Thoracic aorta (tissue), 2 donors: ENCODE data around the gene ITGA2B. TPM values are rescaled to one million over a fixed set of nuclear protein-coding genes. Genes with fewer than 3 reads are reported as not detected.
"Not testable (repeated sequence)": the region's sequence is repeated elsewhere in the genome, so short reads cannot be mapped to it uniquely, and the experiment has no call there.

Source experiments
- ATAC-seq: fragments of 150-250 bp; one replicate; pipeline ENCODE4 v1.8.0; 2017; ENCODE audit warnings: low read depth; ENCODE audit not compliant: insufficient number of reproducible peaks, low FRiP score
- DNase-seq: peaks from one replicate; pipeline ENCODE4 v3.0.0-alpha.2; 2020; ENCODE audit warnings: low spot score
- H3K27ac ChIP-seq, 2 donors: fragments of 200-600 bp; sonication (generic); 1 replicate in 1 of 2; 2 replicates in 1 of 2; pipeline ENCODE4 v1.5.1; 2016; ENCODE audit warnings: mild to moderate bottlenecking in 2 of 2, moderate library complexity in 2 of 2
- H3K27me3 ChIP-seq: fragments of 200-600 bp; sonication (generic); replicated peaks from 2 replicates; pipeline ENCODE4 v1.6.0; 2016; ENCODE audit warnings: mild to moderate bottlenecking; ENCODE audit not compliant: insufficient read depth
- H3K36me3 ChIP-seq: fragments of 200-600 bp; sonication (generic); one replicate; pipeline ENCODE4 v1.5.1; 2016
- H3K4me1 ChIP-seq, 2 donors: fragments of 200-600 bp; sonication (generic); 1 replicate in 1 of 2; 2 replicates in 1 of 2; pipeline versions ENCODE4 v1.5.1 to v1.6.0; 2016; ENCODE audit warnings: low read depth in 2 of 2, mild to moderate bottlenecking in 1 of 2; ENCODE audit not compliant: control insufficient read depth in 1 of 2
- H3K4me3 ChIP-seq: fragments of 200-600 bp; sonication (generic); 2 replicates; pipeline ENCODE4 v1.5.1; 2016; ENCODE audit warnings: mild to moderate bottlenecking
- H3K9me3 ChIP-seq: fragments of 200-600 bp; sonication (generic); 2 replicates; pipeline ENCODE4 v1.5.1; 2016
- total RNA-seq, 2 donors: library from RNA; depleted of rRNA; stranded (reverse); fragments of >200 nt; gene quantifications; one replicate each; pipeline versions ENCODE4 v1.1.0 to v1.2.3, GENCODE V29; 2016
- TF ChIP-seq, protein P1 (sequence below): fragments of 200-600 bp; sonication (generic); IDR thresholded peaks from one replicate; pipeline ENCODE4 v1.5.1; 2019; ENCODE audit warnings: antibody characterized with exemption

Gene ITGA2B
- total RNA-seq, 2 donors from 2014 or later = 0.28 to 3.4 TPM

DNA sequence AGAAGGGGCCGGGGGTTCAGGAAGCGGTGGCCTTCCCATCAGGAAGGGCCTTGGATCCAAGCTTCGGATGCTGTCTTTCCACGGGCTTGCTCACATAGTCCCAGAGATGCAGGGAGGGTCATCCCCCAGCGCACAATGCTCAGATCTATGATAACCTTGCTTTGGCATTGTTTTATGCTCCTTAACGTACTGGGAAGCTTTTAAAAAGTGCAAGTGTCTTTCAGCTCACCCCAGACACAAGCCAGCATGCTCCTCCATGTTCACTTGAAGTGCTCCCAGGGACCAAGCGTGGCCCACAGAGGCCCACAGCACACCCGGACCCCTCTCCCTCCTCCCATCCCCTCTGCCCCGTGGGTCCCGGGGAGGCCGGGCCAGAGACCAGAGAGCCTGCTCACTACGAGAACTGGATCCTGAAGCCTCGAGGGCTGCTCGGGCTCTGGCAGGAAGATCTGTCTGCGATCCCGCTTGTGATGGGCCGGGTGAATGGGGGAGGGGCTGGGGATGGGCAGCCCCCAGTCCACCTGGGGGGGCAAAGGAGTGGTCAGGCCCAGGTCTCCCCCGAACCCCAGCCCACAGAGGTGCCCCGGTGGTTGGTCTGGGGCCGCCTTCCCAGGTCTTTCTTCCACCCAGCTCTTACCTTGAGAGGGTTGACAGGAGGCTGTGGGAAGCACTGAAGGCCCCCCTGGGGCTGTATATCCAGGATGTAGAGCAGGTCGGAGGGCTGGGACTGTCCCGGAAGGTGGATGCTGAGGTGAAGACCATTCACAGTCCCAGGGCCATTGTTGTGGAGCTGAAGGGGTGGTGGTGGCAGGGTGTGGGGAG, 14.0 kb downstream of the ITGA2B start:
- H3K4me3 ChIP-seq = no peak overlapping the region

DNA sequence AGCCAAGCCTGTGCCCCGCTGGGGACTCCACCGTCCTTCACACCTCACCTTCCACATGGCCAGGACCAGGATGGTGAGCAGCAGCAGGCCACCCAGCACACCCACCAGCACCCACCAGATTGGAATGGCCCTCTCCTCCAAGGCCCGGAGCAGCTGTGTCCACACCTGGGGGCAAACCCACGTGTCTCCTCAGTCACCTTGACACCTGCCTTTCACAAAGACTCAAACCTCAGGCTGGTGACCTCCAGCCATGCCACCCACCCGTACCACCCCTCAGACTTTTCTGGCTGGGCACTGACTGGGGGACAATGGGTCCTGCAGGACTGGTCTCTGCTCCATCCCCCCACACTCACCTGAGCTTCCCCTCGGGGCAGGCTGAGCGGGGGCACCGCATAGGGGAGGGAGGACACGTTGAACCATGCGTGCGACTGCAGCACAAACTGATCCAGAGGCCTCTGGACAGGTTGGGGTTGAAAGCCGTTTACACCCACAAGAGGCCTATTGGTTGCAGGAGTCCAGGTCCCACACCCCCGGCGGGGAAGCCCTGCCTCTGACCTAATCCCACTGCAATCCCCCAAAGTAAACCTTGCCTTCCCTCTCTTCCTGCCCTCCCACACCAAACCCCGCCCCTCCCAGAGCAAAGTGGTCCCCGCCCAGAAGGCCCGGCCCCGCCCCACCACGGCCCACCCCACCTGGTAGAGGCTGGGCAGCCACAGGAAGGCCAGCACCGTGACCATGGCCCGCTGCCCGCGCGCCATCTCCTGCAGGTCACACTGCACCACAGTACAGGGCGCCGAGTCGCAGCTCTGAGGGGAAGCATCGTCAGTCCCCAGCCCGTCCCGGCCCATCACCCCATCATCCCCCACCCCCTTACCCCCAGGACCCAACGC, 14.9 kb downstream of the ITGA2B start:
- no peaks in the 10 kb centered on the region for H3K27me3 ChIP-seq
- no peaks in the 10 kb centered on the region for H3K4me1 ChIP-seq
- TF ChIP-seq, protein P1, sequence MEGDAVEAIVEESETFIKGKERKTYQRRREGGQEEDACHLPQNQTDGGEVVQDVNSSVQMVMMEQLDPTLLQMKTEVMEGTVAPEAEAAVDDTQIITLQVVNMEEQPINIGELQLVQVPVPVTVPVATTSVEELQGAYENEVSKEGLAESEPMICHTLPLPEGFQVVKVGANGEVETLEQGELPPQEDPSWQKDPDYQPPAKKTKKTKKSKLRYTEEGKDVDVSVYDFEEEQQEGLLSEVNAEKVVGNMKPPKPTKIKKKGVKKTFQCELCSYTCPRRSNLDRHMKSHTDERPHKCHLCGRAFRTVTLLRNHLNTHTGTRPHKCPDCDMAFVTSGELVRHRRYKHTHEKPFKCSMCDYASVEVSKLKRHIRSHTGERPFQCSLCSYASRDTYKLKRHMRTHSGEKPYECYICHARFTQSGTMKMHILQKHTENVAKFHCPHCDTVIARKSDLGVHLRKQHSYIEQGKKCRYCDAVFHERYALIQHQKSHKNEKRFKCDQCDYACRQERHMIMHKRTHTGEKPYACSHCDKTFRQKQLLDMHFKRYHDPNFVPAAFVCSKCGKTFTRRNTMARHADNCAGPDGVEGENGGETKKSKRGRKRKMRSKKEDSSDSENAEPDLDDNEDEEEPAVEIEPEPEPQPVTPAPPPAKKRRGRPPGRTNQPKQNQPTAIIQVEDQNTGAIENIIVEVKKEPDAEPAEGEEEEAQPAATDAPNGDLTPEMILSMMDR = no peak
- no peaks in the 10 kb centered on the region for H3K9me3 ChIP-seq
- no peak for DNase-seq
- no peak overlapping the region for H3K27ac ChIP-seq
- no peaks in the 10 kb centered on the region for H3K36me3 ChIP-seq
- H3K4me3 ChIP-seq = no peak overlapping the region
- ATAC-seq = no peak

More for the DNA sequence above, 14.0 kb downstream of the ITGA2B start:
- H3K27ac ChIP-seq = no peak overlapping the region
- H3K4me1 ChIP-seq = no peaks in the 10 kb centered on the region
- H3K36me3 ChIP-seq = no peaks in the 10 kb centered on the region
- no peaks in the 10 kb centered on the region for H3K27me3 ChIP-seq
- TF ChIP-seq, protein P1 = no peak
- ATAC-seq (no peak), DNase-seq (no peak)
- H3K9me3 ChIP-seq = no peaks in the 10 kb centered on the region

DNA sequence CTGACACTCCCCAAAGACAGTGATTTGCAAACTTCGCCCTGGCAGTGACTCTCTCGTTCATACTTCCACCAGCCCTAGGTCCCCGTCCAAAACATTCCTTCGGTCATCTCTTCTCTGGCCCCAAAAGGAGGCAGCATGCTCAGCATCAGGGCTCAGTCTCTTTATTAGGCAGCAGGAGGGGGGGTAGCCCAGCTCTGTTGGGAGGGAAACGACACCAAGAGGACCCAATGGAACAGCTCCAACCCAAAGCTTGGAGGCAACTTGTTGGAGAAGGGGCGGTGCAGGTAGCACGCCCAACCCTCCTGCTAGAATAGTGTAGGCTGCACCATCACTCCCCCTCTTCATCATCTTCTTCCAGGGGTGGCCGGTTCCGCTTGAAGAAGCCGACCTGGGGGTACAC, 17.4 kb downstream of the ITGA2B start:
- H3K36me3 ChIP-seq = no peaks in the 10 kb centered on the region
- TF ChIP-seq, protein P1 = no peak
- no peaks in the 10 kb centered on the region for H3K4me1 ChIP-seq
- H3K4me3 ChIP-seq = no peak overlapping the region
- DNase-seq (no peak), ATAC-seq (no peak)
- no peaks in the 10 kb centered on the region for H3K9me3 ChIP-seq
- H3K27me3 ChIP-seq = no peaks in the 10 kb centered on the region
- no peak overlapping the region for H3K27ac ChIP-seq

DNA sequence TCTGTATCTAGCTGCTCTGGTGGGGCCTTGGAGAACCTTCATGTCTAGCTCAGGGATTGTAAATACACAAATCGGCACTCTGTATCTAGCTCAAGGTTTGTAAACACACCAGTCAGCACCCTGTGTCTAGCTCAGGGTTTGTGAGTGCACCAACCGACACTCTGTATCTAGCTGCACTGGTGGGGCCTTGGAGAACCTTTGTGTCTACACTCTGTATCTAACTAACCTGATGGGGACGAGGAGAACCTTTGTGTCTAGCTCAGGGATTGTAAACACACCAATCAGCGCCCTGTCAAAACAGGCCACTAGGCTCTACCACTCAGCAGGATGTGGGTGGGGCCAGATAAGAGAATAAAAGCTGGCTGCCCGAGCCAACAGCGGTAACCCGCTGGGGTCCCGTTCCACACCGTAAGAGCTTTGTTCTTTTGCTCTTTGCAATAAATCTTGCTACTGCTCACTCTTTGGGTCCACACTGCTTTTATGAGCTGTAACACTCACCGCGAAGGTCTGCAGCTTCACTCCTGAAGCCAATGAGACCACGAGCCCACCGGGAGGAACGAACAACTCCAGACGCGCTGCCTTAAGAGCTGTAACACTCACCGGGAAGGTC, 19.9 kb downstream of the ITGA2B start:
- ATAC-seq = not testable (repeated sequence)

DNA sequence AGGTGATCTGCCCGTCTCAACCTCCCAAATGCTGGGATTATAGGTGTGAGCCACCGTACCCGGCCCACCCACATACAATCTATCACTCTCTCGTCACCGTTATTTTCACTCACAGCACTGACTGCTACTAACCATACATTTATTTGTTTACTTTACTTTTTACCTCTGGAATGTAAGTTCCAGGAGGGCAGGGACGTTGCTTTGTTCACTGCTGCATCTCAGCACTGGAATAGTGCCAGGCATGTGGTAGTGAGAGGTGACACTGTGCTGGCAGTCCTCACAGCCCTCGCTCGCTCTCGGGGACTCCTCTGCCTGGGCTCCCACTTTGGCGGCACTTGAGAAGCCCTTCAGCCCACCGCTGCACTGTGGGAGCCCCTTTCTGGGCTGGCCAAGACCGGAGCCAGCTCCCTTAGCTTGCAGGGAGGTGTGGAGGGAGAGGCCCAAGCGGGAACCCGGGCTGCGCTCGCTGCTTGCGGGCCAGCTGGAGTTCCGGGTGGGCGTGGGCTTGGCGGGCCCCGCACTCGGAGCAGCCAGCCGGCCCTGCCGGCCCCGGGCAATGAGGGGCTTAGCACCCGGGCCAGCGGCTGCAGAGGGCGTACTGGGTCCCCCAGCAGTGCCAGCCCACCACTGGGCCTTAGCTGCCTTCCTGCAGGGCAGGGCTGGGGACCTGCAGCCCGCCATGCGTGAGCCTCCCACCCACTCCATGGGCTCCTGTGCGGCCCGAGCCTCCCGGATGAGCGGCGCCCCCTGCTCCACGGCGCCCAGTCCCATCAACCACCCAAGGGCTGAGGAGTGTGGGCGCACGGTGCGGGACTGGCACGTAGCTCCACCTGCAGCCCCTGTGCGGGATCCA, 20.8 kb downstream of the ITGA2B start:
- H3K27me3 ChIP-seq, H3K4me1 ChIP-seq, H3K9me3 ChIP-seq, H3K27ac ChIP-seq, ATAC-seq, H3K36me3 ChIP-seq, H3K4me3 ChIP-seq, DNase-seq: not testable (repeated sequence)

More for the DNA sequence above, 19.9 kb downstream of the ITGA2B start:
- not testable (repeated sequence) for H3K9me3 ChIP-seq, H3K4me3 ChIP-seq, DNase-seq, H3K4me1 ChIP-seq, H3K27me3 ChIP-seq, H3K36me3 ChIP-seq, H3K27ac ChIP-seq
